Measurements from ENCODE around the gene TRIM31.

- TF ChIP-seq CTCF (IDR thresholded peaks at IDR 0.05; ENCODE audit: low read depth, low read length, missing input control) (no peak), TAF1 (conservative IDR thresholded peaks at IDR 0.05) (no peak), RAD21 (IDR thresholded peaks at IDR 0.05) (no peak), ATF3 (IDR thresholded peaks at IDR 0.05) (no peak), NR2F2 (IDR thresholded peaks at IDR 0.05) (no peak), ZBTB33 (IDR thresholded peaks at IDR 0.05) (no peak), GABPA (IDR thresholded peaks at IDR 0.05 in 1 of 2, conservative IDR thresholded peaks at IDR 0.05 in 1 of 2) (no peak), FOXA1 (IDR thresholded peaks at IDR 0.05) (no peak), MAX (IDR thresholded peaks at IDR 0.05) (no peak), HNF4A (conservative IDR thresholded peaks at IDR 0.05) (no peak), RXRA (IDR thresholded peaks at IDR 0.05) (no peak), JUND (IDR thresholded peaks at IDR 0.05) (no peak)
Measured at GRCh38 chr6:30077218-30077617, 35.7 kb downstream of the TRIM31 start.
